Smooth muscle cell (in vitro differentiated cells): ENCODE results near the gene DNAL1. TPM values are rescaled to one million over a fixed set of nuclear protein-coding genes. Genes with fewer than 3 reads are reported as not detected.

Experiments
- DNase-seq: peaks from one replicate; lab custom pipeline; 2025; ENCODE audit not compliant: unreplicated experiment; lab: John Stamatoyannopoulos, UW
- H2AFZ ChIP-seq: fragments of 200-600 bp; sonication (generic); 2 replicates; pipeline ENCODE4 v1.6.0; 2016; ENCODE audit warnings: antibody characterized with exemption, low read depth, mild to moderate bottlenecking
- H3F3A ChIP-seq: fragments of 200-600 bp; sonication (generic); 2 replicates; pipeline ENCODE4 v1.6.0; 2017; ENCODE audit warnings: antibody characterized with exemption, low read depth
- H3K27ac ChIP-seq: fragments of 200-600 bp; sonication (generic); 2 replicates; pipeline ENCODE4 v1.5.1; 2016; ENCODE audit warnings: low read depth, mild to moderate bottlenecking
- H3K27me3 ChIP-seq: fragments of 200-600 bp; sonication (generic); 2 replicates; pipeline ENCODE4 v1.6.1; 2016; ENCODE audit warnings: low read depth, mild to moderate bottlenecking
- H3K36me3 ChIP-seq: fragments of 200-600 bp; sonication (generic); 2 replicates; pipeline ENCODE4 v1.5.1; 2016; ENCODE audit warnings: low read depth
- H3K4me1 ChIP-seq: fragments of 200-600 bp; sonication (generic); 2 replicates; pipeline ENCODE4 v1.5.1; 2016; ENCODE audit warnings: low read depth
- H3K4me2 ChIP-seq: fragments of 200-600 bp; sonication (generic); 2 replicates; pipeline ENCODE4 v1.6.0; 2016; ENCODE audit warnings: mild to moderate bottlenecking
- H3K4me3 ChIP-seq: fragments of 200-600 bp; sonication (generic); 2 replicates; pipeline ENCODE4 v1.5.1; 2016; ENCODE audit warnings: mild to moderate bottlenecking
- H3K79me2 ChIP-seq: fragments of 200-600 bp; sonication (generic); 2 replicates; pipeline ENCODE4 v1.6.0; 2016; ENCODE audit warnings: low read depth, mild to moderate bottlenecking
- H3K9ac ChIP-seq: fragments of 200-600 bp; sonication (generic); 2 replicates; pipeline ENCODE4 v1.6.0; 2016; ENCODE audit warnings: low read depth
- H3K9me3 ChIP-seq: fragments of 200-600 bp; sonication (generic); replicated peaks from 2 replicates; pipeline ENCODE4 v1.5.1; 2016; ENCODE audit warnings: low read depth
- H4K20me1 ChIP-seq: fragments of 200-600 bp; sonication (generic); 2 replicates; pipeline ENCODE4 v1.6.0; 2016; ENCODE audit warnings: low read depth
- WGBS: methylation state at CpG from one replicate; pipeline ENCODE4 v1.1.7; 2016; ENCODE audit warnings: low lambda C conversion rate; 5-methylcytosine and 5-hydroxymethylcytosine counted together
- polyA plus RNA-seq: library from polyadenylated mRNA; unstranded; fragments of >200 nt; fragmentation: Nextera tagmentation; extraction: Ambion mirVana; gene quantifications from 2 replicates; pipeline ENCODE4 v1.2.1, GENCODE V29; 2016
- total RNA-seq: library from RNA; depleted of rRNA; stranded (reverse); fragments of >200 nt; gene quantifications from 2 replicates; pipeline ENCODE4 v1.2.3, GENCODE V29; 2014
- TF ChIP-seq, protein P1 (sequence below): fragments of 200-600 bp; sonication (generic); IDR thresholded peaks from 2 replicates; pipeline ENCODE4 v1.5.1; 2017; ENCODE audit warnings: borderline replicate concordance, mild to moderate bottlenecking, antibody characterized with exemption; ENCODE audit not compliant: insufficient read depth, poor library complexity, severe bottlenecking

DNAL1 gene
- total and polyA plus RNA-seq, 2 experiments from 2014 or later, result 10.4 to 12.2 TPM

DNA sequence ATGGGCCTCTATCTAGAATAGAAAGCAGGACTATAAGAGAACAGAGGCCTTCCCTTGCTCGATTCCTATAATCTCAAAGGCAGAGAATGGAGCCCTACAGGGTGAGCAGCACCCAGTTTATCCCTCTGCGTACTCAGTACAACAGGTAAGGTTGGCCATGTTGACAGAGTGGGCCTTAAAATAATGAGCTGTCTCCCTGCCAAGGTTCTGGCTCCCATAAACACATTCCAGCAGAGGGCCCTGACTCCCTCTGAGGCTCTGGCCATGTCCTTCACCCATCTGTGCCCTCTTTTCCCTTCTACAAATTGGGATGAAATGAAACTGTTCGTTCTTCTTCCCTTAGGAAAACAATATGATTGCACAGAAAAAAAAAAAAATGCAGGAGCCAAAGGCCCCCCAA is 86.3 kb downstream of the DNAL1 start:
- Histone ChIP-seq H3F3A (peaks cover 20% of the 10 kb centered on the region), H3K9ac (no peak overlapping the region), H3K9me3 (no peaks in the 10 kb centered on the region), H3K4me2 (no peak overlapping the region), H3K27ac (no peak overlapping the region), H2AFZ (no peak overlapping the region), H3K4me3 (no peak overlapping the region), H4K20me1 (peaks cover 38% of the 10 kb centered on the region), H3K27me3 (no peaks in the 10 kb centered on the region), H3K36me3 (no peaks in the 10 kb centered on the region), H3K4me1 (peaks cover 7% of the 10 kb centered on the region), H3K79me2 (peaks cover 5% of the 10 kb centered on the region)
- TF ChIP-seq, protein P1, sequence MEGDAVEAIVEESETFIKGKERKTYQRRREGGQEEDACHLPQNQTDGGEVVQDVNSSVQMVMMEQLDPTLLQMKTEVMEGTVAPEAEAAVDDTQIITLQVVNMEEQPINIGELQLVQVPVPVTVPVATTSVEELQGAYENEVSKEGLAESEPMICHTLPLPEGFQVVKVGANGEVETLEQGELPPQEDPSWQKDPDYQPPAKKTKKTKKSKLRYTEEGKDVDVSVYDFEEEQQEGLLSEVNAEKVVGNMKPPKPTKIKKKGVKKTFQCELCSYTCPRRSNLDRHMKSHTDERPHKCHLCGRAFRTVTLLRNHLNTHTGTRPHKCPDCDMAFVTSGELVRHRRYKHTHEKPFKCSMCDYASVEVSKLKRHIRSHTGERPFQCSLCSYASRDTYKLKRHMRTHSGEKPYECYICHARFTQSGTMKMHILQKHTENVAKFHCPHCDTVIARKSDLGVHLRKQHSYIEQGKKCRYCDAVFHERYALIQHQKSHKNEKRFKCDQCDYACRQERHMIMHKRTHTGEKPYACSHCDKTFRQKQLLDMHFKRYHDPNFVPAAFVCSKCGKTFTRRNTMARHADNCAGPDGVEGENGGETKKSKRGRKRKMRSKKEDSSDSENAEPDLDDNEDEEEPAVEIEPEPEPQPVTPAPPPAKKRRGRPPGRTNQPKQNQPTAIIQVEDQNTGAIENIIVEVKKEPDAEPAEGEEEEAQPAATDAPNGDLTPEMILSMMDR, result no peak
- DNase-seq, result no peak
- 98% methylated on average over 3 of the region's 3 CpGs for WGBS

DNA sequence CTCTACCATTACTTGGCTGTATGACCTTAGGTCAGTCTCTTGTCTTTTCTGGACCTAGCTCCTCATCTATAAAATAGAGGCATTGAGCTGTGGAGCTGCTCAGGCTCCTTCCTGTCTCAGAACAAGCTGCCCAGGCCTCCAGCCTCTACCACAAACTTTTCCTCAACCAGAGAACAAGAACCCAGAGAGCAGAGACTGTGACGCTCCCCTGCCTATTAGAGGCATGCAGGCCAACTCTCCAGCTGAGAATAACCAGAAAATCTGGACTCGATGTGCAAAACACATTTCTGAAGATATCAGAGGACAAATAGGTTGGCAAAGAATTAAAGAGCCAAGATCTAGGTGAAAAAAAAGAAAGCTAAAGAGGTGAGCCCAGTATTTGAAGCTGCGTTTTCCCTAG is 87.2 kb downstream of the DNAL1 start:
- Histone ChIP-seq H3K4me2 (no peak overlapping the region), H3F3A (peaks cover 20% of the 10 kb centered on the region), H2AFZ (no peak overlapping the region), H3K4me1 (peaks cover 7% of the 10 kb centered on the region), H4K20me1 (peaks cover 38% of the 10 kb centered on the region), H3K36me3 (peaks cover 4% of the 10 kb centered on the region), H3K9me3 (no peaks in the 10 kb centered on the region), H3K9ac (no peak overlapping the region), H3K27me3 (no peaks in the 10 kb centered on the region), H3K4me3 (no peak overlapping the region), H3K27ac (no peak overlapping the region), H3K79me2 (peaks cover 5% of the 10 kb centered on the region)
- DNase-seq, result no peak
- 91% methylated on average over 3 of the region's 3 CpGs for WGBS
- TF ChIP-seq, protein P1, result no peak

DNA sequence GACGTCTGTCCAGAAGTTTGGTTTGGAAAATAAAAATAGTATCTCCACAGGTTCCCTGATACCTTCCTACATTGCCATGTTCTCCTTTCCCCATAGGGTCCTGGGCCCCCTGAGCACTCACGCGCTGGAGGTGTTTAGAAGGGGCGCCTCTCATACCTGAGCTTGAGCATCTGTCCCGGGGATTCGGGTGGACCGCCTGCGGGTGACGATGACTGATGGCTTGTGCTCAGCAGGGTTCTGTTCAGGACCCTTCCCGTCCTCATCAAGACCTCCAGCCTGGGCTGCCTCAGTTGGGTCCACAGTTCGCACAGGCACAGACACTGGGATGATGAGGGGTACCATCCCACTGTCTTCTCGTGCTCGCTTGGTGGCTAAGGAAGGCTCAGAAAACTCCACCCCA is 92.1 kb downstream of the DNAL1 start:
- Histone ChIP-seq H3K27ac (no peak overlapping the region), H3K4me1 (peaks cover 15% of the 10 kb centered on the region), H3K9ac (no peak overlapping the region), H3K4me2 (no peak overlapping the region), H3K79me2 (peaks cover 23% of the 10 kb centered on the region), H2AFZ (no peak overlapping the region), H3K36me3 (peaks cover 5% of the 10 kb centered on the region), H3K9me3 (no peaks in the 10 kb centered on the region), H3F3A (no peaks in the 10 kb centered on the region), H3K4me3 (no peak overlapping the region), H3K27me3 (no peaks in the 10 kb centered on the region), H4K20me1 (peaks cover 40% of the 10 kb centered on the region)
- DNase-seq, result no peak
- 96% methylated on average over 13 of the region's 13 CpGs for WGBS
- TF ChIP-seq, protein P1, result no peak

DNA sequence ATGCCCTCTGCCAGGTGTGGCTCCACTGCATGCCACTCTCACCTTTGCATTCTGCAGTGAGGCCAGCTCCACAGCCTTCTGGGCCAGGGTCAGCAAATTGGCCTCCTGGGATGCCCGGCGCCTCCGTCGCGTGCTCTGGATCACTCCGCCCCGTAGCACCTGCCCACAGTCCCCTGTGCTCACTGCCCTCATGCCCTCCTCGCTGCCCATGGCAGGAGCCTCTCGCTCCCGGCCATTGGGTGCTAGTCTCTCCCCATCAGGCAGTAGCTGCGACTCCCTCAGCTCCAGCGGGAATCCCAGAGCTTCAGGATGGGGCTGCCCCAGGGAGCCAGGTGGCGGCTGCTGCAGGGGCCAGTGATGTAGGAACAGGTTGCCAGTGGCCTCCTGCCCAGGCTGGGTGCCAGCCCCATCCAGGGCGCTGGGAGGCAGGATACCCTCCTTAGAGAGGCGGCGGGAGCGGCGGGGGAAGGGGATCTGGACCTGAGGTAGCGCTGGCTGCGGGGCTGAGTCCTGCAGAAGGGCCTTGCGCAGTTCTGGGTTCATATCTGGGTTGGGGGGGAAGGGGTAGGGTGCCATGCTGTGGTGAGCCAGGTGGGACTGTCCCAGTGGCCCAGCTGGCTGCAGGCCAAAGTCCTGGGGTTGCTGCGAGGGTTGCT is 93.9 kb downstream of the DNAL1 start:
- H3K4me1 ChIP-seq, result peaks cover 26% of the 10 kb centered on the region
- WGBS, result 97% methylated on average over 21 of the region's 22 CpGs
- no peak overlapping the region for H3K27ac ChIP-seq
- H3F3A ChIP-seq, result peaks cover 6% of the 10 kb centered on the region
- no peak overlapping the region for H3K4me3 ChIP-seq
- no peaks in the 10 kb centered on the region for H3K9me3 ChIP-seq
- no peak overlapping the region for H2AFZ ChIP-seq
- H3K36me3 ChIP-seq, result peaks cover 5% of the 10 kb centered on the region
- H3K79me2 ChIP-seq, result peaks cover 28% of the 10 kb centered on the region
- peaks cover 48% of the 10 kb centered on the region for H4K20me1 ChIP-seq
- H3K9ac ChIP-seq, result no peak overlapping the region
- TF ChIP-seq, protein P1, result no peak
- no peak for DNase-seq
- no peaks in the 10 kb centered on the region for H3K27me3 ChIP-seq
- H3K4me2 ChIP-seq, result no peak overlapping the region
